GM19043 (cell line): ENCODE results near the gene MYO1D.

ENCODE experiments used
- ATAC-seq: cut with Tn5 transposase; IDR thresholded peaks from one replicate; pipeline ENCODE4 v1.9.1; 2021; ENCODE audit warnings: low read depth; ENCODE audit not compliant: unreplicated experiment

Gene MYO1D

DNA sequence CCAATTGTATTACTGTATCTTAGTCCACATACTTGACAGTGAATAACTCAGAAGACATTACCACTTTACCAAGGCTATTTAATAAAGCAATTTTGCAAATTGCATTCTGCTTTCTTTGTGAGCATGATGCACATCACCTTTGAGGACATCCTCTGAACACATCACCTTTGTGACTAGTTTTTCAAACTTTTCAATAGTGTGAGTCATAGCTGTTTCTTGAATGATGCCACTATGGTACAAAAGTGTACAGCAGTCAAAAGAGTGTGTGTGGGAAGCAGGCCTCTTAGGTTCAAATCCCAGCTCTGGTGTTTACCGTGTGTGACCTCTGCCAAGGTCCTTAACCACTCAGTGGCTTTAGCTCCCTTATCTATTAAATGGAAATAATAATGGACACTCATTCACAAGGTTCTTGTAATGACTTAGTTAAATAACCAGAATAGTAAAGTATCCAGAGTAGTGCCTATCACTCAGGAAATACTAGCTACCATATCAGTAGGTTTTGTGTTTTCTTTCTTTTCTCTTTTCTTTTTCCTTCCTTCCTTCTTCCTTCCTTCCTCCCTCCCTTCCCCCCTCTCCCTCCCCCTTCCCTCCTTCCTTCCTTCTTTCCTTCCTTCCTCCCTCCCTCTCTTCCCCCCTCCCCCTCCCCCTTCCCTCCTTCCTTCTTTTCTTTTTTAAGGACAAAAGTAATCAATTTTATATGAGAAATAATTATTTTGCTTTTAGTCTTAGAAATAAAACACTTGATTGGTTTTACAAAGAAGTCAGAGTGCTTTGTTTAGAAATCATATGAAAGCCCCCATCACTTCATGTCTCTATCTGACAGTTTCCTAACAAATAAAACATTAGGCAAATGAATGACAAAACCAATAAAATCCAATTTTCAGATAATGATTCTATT lies 178.9 kb downstream of the MYO1D start:
- no peak for ATAC-seq

DNA sequence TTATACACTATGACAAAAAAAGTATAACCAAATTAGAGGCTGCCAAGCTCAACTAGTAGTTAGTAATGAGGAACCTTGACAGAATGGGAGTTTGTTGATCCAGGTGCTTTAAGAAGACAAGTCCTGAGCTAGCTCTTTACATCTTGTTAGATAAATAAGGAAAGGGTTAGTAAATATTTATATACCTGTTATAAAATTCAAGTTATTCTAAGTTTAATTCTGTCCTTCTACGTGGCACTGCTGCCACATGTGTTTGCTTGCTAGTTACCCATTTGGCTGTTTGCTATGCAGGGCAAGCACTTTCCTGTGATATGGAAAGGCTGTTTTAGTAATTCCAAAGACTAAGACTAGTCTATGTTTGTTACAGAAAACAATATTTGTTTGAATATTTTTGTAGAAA lies 180.5 kb downstream of the MYO1D start:
- no peak for ATAC-seq

DNA sequence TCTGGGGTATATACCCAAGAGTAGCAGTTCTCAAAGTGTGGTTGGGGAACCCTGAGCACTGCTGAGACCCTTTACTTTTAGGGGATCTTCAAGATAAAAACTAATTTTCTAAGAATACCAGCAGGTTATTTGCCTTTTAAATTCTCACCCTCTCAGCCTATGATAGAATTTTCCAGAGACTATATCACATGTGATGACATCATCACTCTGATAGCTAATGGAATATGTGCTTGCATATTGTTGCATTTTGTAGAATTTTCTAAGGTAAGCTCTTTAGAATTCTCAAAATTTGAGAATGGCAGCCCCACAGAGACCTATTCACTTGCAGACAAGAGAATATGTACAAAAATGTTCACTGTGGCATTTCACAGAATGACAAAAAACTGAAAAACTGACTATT lies 181.1 kb downstream of the MYO1D start:
- no peak for ATAC-seq

DNA sequence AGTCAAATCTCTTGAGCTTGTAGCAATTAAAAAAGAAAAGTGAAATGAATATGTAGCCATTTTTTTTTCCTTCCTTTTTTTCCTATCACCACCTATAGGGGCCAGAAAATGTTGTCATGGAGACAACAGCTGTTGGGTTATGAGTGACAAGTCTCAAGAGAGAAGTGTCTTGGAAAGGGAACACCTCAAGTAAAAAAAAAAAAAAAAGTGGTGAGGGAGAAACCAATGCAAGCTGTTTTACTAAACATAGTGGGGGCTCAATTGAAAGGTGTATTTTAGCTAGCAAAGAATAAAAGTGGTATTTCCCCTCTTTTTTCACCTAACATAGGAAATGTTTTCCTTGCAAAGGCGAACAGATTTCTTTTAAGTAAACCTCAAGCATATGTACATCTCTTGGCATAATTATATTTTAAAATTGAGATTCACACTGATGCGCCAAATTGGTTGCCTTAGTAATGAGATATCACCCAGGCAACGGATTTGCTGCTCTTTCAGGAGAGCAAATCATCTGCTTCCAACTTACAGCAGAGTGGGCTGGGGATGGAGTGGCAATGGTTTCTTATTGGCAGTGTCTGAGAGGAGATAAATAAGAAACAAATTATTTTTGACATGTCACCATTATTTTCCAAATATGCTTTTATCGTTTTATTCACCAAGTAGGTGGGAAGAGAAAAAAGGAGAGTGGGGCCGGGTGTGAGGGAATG lies 183.6 kb downstream of the MYO1D start:
- ATAC-seq: no peak

DNA sequence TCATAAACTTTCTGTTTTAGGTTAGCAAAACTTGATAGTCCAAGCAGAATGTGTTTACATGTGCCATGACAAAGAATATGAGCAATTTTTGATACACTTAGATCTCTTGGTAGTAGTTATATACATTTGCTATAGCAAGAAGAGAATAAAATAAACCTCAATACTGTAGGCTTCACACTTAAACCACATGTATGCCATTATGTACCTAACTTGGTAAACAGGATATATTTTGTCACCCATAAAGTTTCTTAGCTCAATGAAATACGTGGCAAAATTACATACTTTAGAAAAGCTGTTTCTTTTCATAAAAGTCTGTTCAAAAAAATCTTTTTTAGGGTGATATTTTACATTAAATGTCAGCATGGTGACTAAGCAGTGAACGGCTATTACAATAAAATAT lies 184.7 kb downstream of the MYO1D start:
- no peak for ATAC-seq

DNA sequence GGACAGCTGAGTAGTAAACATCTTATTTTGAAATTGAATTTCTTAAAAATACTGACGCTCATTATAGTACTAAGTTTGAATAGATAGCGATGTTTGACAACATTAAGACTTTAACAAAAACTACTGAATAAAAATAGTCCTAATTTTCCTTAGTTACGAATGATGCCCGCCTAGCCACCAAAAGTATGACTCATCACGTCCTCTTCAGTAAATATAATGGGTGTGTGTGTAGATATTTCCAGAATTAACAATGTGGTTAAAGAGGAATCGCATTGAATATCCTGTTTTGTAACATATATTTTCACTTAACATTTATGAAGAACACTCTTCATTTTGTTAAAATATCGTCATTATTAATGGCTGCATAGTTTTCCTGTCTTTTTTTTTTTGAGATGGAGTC lies 187.6 kb downstream of the MYO1D start:
- no peak for ATAC-seq

DNA sequence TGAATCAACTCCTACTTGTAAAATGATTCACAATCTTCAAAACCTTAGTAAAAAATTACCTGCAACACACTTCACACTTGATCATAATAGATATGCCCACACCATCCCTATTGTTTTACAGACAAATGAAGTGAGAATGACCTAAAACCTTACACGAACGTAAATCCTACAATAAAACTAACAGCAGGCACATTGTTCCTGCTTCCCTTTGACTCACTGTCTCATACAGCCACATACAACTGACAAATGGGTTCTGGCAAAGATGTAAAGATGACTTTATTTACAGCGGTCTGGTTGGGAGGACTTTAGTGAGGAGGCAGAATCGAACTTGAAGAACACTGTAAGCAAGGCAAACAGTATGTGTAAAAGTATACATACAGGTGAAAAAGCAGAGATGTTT lies 188.7 kb downstream of the MYO1D start:
- ATAC-seq: no peak

DNA sequence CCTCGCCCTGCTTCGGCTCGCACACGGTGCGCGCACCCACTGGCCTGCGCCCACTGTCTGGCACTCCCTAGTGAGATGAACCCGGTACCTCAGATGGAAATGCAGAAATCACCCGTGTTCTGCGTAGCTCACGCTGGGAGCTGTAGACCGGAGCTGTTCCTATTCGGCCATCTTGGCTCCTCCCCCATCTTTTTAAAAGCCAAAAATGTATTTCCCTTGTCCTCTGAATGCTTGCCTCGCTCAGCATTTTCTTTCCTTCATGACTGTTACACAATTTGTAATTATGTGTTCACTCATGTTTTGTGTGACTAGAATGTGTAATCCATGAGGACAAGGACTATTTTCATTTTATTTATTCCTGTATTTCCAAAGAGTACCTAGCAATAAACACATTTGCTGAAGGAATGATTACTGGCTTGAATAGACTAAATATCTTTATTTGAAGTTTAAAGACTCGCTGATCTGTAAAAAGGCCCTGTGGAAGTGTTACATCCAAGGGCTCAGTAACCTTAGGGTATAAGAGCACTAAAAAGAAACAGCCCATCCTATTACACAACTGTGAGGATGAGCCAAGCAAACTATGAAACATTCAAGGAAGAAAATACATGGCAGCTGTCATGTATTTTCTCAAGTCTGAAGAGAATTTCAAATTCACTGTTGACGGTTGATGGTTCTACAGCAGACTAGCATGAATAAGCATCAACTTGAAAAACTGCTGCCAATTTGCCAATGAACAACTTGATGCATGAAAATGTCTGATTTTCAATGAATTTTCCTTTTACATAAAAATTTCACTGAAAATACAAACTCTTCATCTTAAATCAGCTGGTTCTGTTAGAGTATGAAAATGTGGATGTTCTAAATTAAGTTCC lies 192.6 kb downstream of the MYO1D start:
- ATAC-seq: no peak

DNA sequence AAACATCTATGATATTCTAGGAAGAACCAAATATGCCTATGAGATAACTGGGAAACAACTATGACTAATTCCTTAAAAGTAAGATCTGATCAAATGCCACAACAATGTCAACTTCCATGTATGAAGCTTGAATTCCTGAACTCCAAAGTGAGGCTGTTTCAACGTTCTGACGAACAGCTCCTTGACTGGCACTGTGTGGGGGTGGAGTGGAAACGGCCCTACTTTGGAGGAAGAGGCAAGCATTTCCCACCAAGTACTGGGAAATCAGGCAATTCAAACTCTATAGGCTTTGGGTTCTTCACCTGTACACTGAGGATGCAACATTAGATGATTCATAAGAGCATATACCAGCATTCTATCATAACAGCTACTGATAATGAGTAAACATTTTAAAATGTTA lies 203.0 kb downstream of the MYO1D start:
- ATAC-seq: no peak

DNA sequence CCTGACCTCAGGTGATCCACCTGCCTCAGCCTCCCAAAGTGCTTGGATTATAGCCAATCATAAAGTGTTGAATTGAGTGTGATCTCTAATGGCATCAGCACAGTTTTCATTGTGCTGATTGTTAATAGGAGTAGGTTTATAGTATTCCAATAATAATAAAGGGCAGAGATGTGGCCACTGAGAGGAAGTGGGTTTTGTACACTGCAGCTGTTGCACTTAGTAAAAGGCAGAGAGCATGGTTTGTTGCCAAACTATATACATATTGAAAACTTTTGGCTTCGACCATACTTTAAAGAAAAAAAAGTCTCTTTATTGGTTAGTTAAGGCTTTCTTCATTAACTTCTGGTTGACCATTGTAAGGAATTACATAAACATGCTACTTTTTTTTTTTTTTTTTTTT lies 204.2 kb downstream of the MYO1D start:
- ATAC-seq: no peak

DNA sequence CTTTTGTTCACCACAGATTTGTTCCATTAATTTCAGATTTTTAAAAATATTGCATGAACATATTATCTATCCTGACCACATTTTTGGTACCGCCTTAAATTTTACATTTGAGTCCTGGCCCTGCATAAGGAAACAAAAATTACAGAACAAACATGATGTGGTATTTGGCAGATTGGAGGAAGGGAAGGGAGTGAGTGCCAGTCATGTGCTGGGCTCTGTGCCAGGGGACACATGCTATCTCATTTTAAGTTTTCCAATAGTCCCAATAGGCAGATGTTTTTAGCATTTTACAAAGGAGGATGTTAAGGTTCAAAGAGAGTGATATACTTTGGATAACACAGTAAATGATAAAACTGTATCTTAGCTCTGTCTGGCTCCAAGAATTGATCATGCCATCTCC lies 205.0 kb downstream of the MYO1D start:
- no peak for ATAC-seq

DNA sequence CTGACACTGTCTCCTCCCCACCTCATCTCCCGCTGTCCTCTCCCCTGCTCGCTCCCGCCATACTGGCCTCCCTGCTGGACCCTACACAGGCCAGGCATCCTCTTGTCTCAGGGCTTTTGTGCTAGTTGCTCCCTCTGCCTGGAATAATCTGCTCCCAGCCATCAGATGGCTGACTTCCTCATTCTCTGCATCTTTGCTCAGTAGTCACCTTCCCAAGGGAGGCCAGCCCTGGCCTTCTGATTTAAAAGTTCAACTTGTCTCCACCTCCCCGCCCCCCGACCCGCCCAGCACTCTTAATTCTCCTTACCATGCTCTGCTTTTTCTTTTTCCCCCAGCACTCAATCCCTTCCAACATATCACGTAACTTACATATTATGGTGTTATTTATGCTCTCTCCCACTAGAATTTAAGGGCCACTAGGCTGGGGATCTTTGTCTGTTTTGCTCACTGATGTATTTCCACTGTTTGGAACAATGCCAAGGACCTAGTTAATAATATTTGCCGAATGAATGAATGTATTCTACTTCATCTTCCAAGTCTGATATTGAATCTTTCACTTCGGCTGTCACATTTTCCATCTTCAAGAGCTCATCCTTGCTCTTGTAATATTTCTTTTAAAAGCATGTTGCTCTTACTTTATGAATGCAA lies 211.9 kb downstream of the MYO1D start:
- no peak for ATAC-seq

DNA sequence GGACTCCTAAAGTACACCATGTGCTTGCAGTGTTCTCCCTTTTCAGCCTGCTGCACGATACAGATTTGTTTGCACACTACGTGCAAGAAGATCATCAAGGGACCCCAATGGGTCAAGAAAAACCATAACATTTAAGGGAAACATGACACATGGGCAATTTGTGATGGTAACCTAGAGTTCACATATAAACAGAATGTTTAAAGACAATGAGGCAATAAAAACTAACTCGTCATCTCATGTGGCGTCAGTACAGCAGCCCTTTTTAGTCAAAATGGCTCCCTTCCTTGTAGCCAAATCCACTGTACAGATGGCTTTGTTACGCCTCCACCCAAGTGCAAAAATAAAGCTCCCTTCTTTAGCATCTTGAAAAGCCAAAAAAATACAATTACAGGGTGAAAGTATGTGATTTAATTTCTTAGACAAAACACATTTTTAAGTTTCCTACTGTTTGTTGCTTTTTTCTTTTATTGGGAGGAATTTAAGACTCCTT lies 216.4 kb downstream of the MYO1D start:
- ATAC-seq: no peak

DNA sequence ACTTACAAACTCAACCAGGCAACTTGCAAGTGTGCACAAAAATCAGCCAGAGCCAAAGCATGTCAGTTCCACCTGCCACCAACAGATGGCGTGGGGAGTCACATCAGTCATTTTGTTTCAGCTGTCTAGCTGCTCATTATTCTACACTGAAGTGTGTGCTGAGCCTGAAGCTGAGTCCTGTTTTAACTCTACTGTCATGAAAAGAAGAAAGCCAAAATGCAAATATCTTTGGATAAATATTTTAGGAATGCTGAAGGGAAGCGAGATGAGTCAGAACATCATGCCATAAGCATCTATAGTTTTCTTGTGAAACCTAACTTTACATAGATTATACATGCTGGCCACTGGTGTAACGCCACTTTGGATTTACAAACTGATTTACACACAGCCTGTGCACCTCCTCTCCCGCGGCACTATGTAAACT lies 217.5 kb downstream of the MYO1D start:
- no peak for ATAC-seq

DNA sequence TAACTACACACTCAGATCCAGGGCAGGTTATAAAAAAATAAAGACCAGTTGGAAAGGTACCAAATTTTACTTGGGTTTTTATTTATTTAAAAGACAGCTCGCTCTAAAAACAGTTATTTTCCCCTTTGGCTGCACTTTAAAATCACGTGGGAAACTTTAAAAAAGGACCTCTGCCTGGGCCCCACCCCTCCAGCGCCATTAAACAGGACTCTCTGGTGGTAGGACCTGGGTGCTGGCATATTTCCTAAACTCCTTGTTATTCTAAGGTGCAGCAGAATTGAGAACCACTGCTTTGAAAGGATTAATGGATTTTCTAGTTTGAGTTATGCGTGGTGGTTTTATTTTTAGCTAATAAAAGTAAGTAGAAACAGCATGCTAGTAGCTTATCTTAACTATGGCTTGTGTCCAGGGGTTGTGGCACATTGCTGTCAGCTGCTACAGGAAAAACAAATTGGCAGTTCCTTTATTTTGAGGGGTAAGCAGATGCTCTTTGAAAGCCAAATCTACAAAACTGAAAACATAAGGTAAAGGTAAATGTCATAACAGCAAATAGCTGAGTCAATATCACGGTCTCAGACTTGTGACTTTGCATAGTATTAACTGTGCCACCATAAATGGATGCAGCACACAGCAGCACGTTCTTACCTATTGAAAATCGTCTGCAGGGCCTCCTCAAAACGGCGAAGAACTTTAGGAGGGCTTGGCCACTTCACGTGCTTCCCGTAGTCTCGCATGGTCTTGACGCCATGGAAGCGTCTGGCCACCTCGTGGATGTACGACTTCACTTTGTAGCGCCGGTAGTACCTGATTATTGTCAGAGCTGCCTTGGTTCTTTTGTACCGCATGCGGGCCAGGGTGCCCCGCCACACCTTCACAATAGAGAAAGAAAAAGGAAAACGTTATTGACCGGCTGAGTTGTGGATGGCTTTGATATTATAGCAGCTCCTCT lies 218.2 kb downstream of the MYO1D start:
- no peak for ATAC-seq

DNA sequence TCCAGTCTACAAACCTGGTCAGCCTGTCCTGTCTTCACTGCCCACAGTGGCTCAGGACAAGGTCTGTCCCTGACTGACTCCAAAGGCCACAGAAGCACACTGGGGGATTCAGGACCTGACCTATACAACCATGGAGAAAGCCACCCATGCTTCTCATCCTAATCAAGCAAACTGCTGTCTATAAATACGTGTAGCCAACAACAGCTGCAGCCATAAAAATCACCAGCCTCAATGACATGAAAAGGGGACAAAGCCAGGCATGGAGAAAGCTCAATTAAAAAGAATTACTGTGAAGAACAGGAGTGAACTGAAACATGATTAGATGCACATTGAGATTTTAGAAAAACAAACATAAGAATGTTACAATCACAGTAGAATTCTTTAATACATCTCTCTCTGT lies 220.0 kb downstream of the MYO1D start:
- no peak for ATAC-seq

DNA sequence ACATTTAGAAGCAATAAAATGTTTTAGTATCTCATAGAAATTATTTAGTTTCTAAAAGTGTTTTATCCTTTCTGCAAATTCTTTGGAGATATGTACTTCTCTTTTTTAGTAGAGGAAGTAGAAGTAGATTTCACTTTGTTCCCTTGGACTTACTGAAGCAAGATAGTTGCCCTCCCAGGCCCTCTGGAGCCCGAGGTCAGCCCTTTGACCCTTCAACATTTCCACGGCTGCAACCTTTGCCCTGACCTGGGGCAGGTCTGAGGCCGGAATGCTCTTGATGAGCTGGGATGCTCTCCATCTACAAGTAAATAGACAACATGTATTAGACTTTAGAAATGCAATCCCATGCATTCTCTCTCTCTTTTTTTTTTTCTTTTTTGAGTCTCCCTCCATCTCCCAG lies 222.6 kb downstream of the MYO1D start:
- no peak for ATAC-seq

DNA sequence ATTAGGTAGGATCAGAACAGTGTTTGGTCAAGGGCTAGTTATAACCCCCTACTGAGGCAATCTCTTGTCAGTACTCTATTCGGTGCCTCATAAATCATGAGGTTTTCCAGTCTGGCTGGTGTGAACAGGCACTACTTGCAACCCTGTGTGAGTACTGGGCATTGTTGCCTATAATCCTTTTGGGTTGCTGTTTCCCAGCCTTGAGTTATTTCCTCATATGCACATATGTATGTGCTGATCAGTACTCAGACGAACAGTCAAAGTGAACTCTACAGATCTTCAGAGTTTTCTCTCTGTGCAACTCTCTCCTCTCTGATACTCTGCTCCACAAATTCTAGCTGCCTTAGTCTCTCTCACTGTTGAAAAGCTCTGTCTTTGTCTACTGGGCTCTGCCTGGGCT lies 225.8 kb downstream of the MYO1D start:
- no peak for ATAC-seq

DNA sequence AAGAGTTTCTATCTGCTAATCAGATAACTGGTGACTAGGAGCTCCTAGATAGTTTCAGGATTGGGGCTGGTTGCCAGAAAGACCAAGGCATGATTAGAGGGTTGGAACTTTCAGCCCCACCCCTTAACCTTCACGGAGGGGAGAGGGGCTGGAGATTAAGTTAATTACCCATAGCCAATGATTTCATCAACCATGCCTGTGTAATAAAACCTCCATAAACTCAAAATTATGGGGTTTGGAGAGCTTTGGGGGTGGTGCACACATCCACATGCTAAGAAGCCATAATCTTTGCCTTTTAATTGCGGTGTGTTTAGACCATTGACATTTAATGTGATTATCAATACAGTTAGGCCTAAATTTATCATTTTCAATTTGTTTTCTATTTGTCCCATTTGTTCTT lies 228.5 kb downstream of the MYO1D start:
- ATAC-seq: no peak
